ENCODE results near the gene PCDHB10. TPM values are rescaled to one million over a fixed set of nuclear protein-coding genes. Genes with fewer than 3 reads are reported as not detected.

The PCDHB10 gene
- total RNA-seq: 0.16 and 0.18 TPM in 2 replicates

GRCh38 chr5:141192110-141192725 is at the start of gene PCDHB10:
TSS of gene PCDHB10 (plus strand) at chr5:141192353. CDS start at chr5:141192553, 200 bp downstream.

GRCh38 chr5:141149812-141150211 is 42.3 kb upstream of the PCDHB10 start, which contains the start of gene PCDHB6:
TSS of gene PCDHB6 (plus strand) at chr5:141150057. CDS start at chr5:141150258, 201 bp downstream.

GRCh38 chr5:141172381-141173204 is 19.6 kb upstream of the PCDHB10 start, which contains the start of gene PCDHB7:
TSS of gene PCDHB7 (plus strand) at chr5:141172644. CDS start at chr5:141172836, 192 bp downstream.

GRCh38 chr5:141177577-141178191 is 14.5 kb upstream of the PCDHB10 start, which contains the start of gene PCDHB8:
TSS of gene PCDHB8 (plus strand) at chr5:141177790. CDS start at chr5:141178035, 245 bp downstream.

GRCh38 chr5:141182248-141182647 is 9.9 kb upstream of the PCDHB10 start, which contains the start of gene PCDHB16:
TSS of gene PCDHB16 (plus strand) at chr5:141182387. CDS start at chr5:141182560, 173 bp downstream.

GRCh38 chr5:141186897-141187512 is 5.1 kb upstream of the PCDHB10 start, which contains the start of gene PCDHB9:
TSS of gene PCDHB9 (plus strand) at chr5:141187161. CDS start at chr5:141187319, 158 bp downstream.

GRCh38 chr5:141199359-141200235 is 7.4 kb downstream of the PCDHB10 start, which contains the start of gene PCDHB11:
TSS of gene PCDHB11 (plus strand) at chr5:141199627. CDS start at chr5:141199775, 148 bp downstream.

GRCh38 chr5:141208478-141208877 is 16.3 kb downstream of the PCDHB10 start, which contains the start of gene PCDHB12:
TSS of gene PCDHB12 (plus strand) at chr5:141208719. CDS start at chr5:141208908, 189 bp downstream.

GRCh38 chr5:141213656-141214339 is 21.6 kb downstream of the PCDHB10 start, which contains the start of gene PCDHB13:
TSS of gene PCDHB13 (plus strand) at chr5:141213919. CDS start at chr5:141214124, 205 bp downstream.

GRCh38 chr5:141223112-141223783 is 31.1 kb downstream of the PCDHB10 start, which contains the start of gene PCDHB14:
TSS of gene PCDHB14 (plus strand) at chr5:141223343. CDS start at chr5:141223506, 163 bp downstream.

Other genes with a start within 250 kb of the PCDHB10 start
- gene PCDHAC2, start 225.9 kb upstream of the PCDHB10 start, total RNA-seq: under 0.01 and 0.49 TPM in 2 replicates
- gene PCDHB1, start 141.0 kb upstream of the PCDHB10 start, total RNA-seq: not detected in 2 replicates
- gene PCDHB2, start 97.7 kb upstream of the PCDHB10 start, total RNA-seq: 0.90 and 1.3 TPM in 2 replicates
- 0.16 TPM in 1 of 2 replicates, not detected in the other for gene PCDHB3, start 91.9 kb upstream of the PCDHB10 start, total RNA-seq
- gene PCDHB4, start 70.5 kb upstream of the PCDHB10 start, total RNA-seq: 0.18 and 0.97 TPM in 2 replicates
- gene PCDHB5, start 57.1 kb upstream of the PCDHB10 start, total RNA-seq: 1.3 and 4.5 TPM in 2 replicates
- 0.49 TPM in 1 of 2 replicates, not detected in the other for gene PCDHB6, start 42.3 kb upstream of the PCDHB10 start, total RNA-seq
- gene PCDHB7, start 19.7 kb upstream of the PCDHB10 start, total RNA-seq: 0.16 and 1.1 TPM in 2 replicates
- 0.49 TPM in 1 of 2 replicates, not detected in the other for gene PCDHB8, start 14.6 kb upstream of the PCDHB10 start, total RNA-seq
- 0.54 TPM in 1 of 2 replicates, not detected in the other for gene PCDHB16, start 10.0 kb upstream of the PCDHB10 start, total RNA-seq
- under 0.01 TPM in 1 of 2 replicates, not detected in the other for gene PCDHB9, start 5.2 kb upstream of the PCDHB10 start, total RNA-seq
- gene PCDHB11, start 7.3 kb downstream of the PCDHB10 start, total RNA-seq: 0.18 and 0.65 TPM in 2 replicates
- gene PCDHB12, start 16.4 kb downstream of the PCDHB10 start, total RNA-seq: 0.16 and 0.72 TPM in 2 replicates
- gene PCDHB13, start 21.6 kb downstream of the PCDHB10 start, total RNA-seq: 0.16 and 0.90 TPM in 2 replicates
- 0.54 and 1.5 TPM in 2 replicates for gene PCDHB14, start 31.0 kb downstream of the PCDHB10 start, total RNA-seq
- 1.8 TPM in 2 replicates for gene PCDHB15, start 53.0 kb downstream of the PCDHB10 start, total RNA-seq
- not detected in 2 replicates for gene SLC25A2, start 111.7 kb downstream of the PCDHB10 start, total RNA-seq
- 36.6 and 51.5 TPM in 2 replicates for gene TAF7, start 128.4 kb downstream of the PCDHB10 start, total RNA-seq
- gene PCDHGA1, start 138.2 kb downstream of the PCDHB10 start, total RNA-seq: 0.54 and 0.65 TPM in 2 replicates
- gene PCDHGA2, start 146.4 kb downstream of the PCDHB10 start, total RNA-seq: 2.5 and 5.8 TPM in 2 replicates
- gene PCDHGA3, start 151.5 kb downstream of the PCDHB10 start, total RNA-seq: 2.0 and 2.9 TPM in 2 replicates
- gene PCDHGB1, start 157.7 kb downstream of the PCDHB10 start, total RNA-seq: 0.36 and 0.81 TPM in 2 replicates
- gene PCDHGA4, start 162.7 kb downstream of the PCDHB10 start, total RNA-seq: 4.7 and 6.3 TPM in 2 replicates
- 1.6 and 3.2 TPM in 2 replicates for gene PCDHGB2, start 167.6 kb downstream of the PCDHB10 start, total RNA-seq
- gene PCDHGA5, start 171.8 kb downstream of the PCDHB10 start, total RNA-seq: 0.32 and 2.2 TPM in 2 replicates
- 1.8 and 2.4 TPM in 2 replicates for gene PCDHGB3, start 177.9 kb downstream of the PCDHB10 start, total RNA-seq
- 1.1 and 3.4 TPM in 2 replicates for gene PCDHGA6, start 181.5 kb downstream of the PCDHB10 start, total RNA-seq
- gene PCDHGA7, start 190.4 kb downstream of the PCDHB10 start, total RNA-seq: 3.6 and 5.8 TPM in 2 replicates
- gene PCDHGB4, start 195.3 kb downstream of the PCDHB10 start, total RNA-seq: 14.1 and 16.8 TPM in 2 replicates
- 0.18 and 1.8 TPM in 2 replicates for gene PCDHGA8, start 200.3 kb downstream of the PCDHB10 start, total RNA-seq
- gene PCDHGB5, start 205.6 kb downstream of the PCDHB10 start, total RNA-seq: 21.7 and 22.2 TPM in 2 replicates
- gene PCDHGA9, start 210.4 kb downstream of the PCDHB10 start, total RNA-seq: 1.4 and 2.6 TPM in 2 replicates
- 1.4 and 2.1 TPM in 2 replicates for gene PCDHGB6, start 215.7 kb downstream of the PCDHB10 start, total RNA-seq
- gene PCDHGA10, start 220.6 kb downstream of the PCDHB10 start, total RNA-seq: 3.4 and 5.0 TPM in 2 replicates
- 7.8 and 14.4 TPM in 2 replicates for gene PCDHGB7, start 225.3 kb downstream of the PCDHB10 start, total RNA-seq
- 10.2 and 12.8 TPM in 2 replicates for gene PCDHGA11, start 228.7 kb downstream of the PCDHB10 start, total RNA-seq
- gene PCDHGA12, start 238.2 kb downstream of the PCDHB10 start, total RNA-seq: 26.7 and 27.1 TPM in 2 replicates

All from cardiac atrium fibroblast (primary cell).